K562 (cell line): Measurements from ENCODE around the gene ANO10. TPM values are rescaled to one million over a fixed set of nuclear protein-coding genes. Genes with fewer than 3 reads are reported as not detected.
A peak's percentile ranks its signal among the peaks of the same experiment; 100 is the strongest.

Experiments used
- ATF6 ChIP-seq: sonication (generic); formaldehyde crosslinking; IDR thresholded peaks from 2 replicates; pipeline ENCODE4 v1.4.0; 2020; ENCODE audit warnings: mild to moderate bottlenecking, missing genetic modification reagents
- HCFC1 ChIP-seq: IDR thresholded peaks from 2 replicates; pipeline ENCODE4 v1.6.1; 2012; ENCODE audit warnings: low read depth, low read length, improper control_type of control experiment
- HIVEP1 ChIP-seq: fragments of 250-450 bp; sonication (Bioruptor Pico); IDR thresholded peaks from 2 replicates; pipeline ENCODE4 v1.4.0; 2020; ENCODE audit warnings: mild to moderate bottlenecking
- HMG20B ChIP-seq: fragments of 250-450 bp; sonication (Bioruptor Pico); IDR thresholded peaks from 2 replicates; pipeline ENCODE4 v1.5.0; 2021; ENCODE audit warnings: mild to moderate bottlenecking
- HSF4 ChIP-seq: fragments of 250-450 bp; sonication (Bioruptor Pico); IDR thresholded peaks from 2 replicates; pipeline ENCODE4 v2.1.2; 2022; ENCODE audit warnings: mild to moderate bottlenecking, moderate library complexity, borderline replicate concordance
- KHSRP ChIP-seq: fragments of 450-650 bp; IDR thresholded peaks from 2 replicates; pipeline ENCODE4 v1.6.1; 2017
- L3MBTL2 ChIP-seq: fragments of 450-650 bp; IDR thresholded peaks from 2 replicates; pipeline ENCODE4 v1.6.1; 2016; ENCODE audit warnings: mild to moderate bottlenecking, moderate library complexity
- SMARCC2 ChIP-seq: fragments of 450-650 bp; IDR thresholded peaks from 2 replicates; pipeline ENCODE4 v1.6.1; 2017; ENCODE audit warnings: antibody characterized with exemption, moderate library complexity, mild to moderate bottlenecking, low read depth
- SUPT5H ChIP-seq: fragments of 450-650 bp; IDR thresholded peaks from 2 replicates; pipeline ENCODE4 v1.6.1; 2016
- ZC3H4 ChIP-seq: sonication (generic); formaldehyde crosslinking; IDR thresholded peaks from 2 replicates; pipeline ENCODE4 v1.9.0; 2021; ENCODE audit warnings: missing genetic modification reagents, borderline replicate concordance
- ZFPM2 ChIP-seq: fragments of 250-450 bp; sonication (Bioruptor Pico); IDR thresholded peaks from 2 replicates; pipeline ENCODE4 v1.5.1; 2022; ENCODE audit warnings: mild to moderate bottlenecking
- ZNF212 ChIP-seq: fragments of 450-650 bp; formaldehyde crosslinking; IDR thresholded peaks from 2 replicates; pipeline ENCODE4 v1.4.0; 2020; ENCODE audit warnings: mild to moderate bottlenecking
- ZNF24 ChIP-seq: fragments of 450-650 bp; IDR thresholded peaks from 2 replicates; pipeline ENCODE4 v1.6.1; 2016
- ZNF354B ChIP-seq: fragments of 250-450 bp; sonication (Bioruptor Pico); IDR thresholded peaks from 2 replicates; pipeline ENCODE4 v1.4.0; 2020
- ZNF511 ChIP-seq: sonication (generic); formaldehyde crosslinking; IDR thresholded peaks from 2 replicates; pipeline ENCODE4 v1.8.0; 2022; ENCODE audit warnings: mild to moderate bottlenecking, missing genetic modification reagents
- ZNF551 ChIP-seq: fragments of 250-450 bp; sonication (Bioruptor Pico); IDR thresholded peaks from 2 replicates; pipeline ENCODE4 v1.5.0; 2021; ENCODE audit warnings: mild to moderate bottlenecking, moderate library complexity
- ZNF57 ChIP-seq: fragments of 450-650 bp; formaldehyde crosslinking; IDR thresholded peaks from 2 replicates; pipeline ENCODE4 v1.4.0; 2020; ENCODE audit warnings: mild to moderate bottlenecking, moderate library complexity
- ZNF586 ChIP-seq: fragments of 450-650 bp; formaldehyde crosslinking; conservative IDR thresholded peaks from 2 replicates; pipeline ENCODE4 v1.4.0; 2020; ENCODE audit warnings: mild to moderate bottlenecking, moderate library complexity
- polyA plus RNA-seq, 8 experiments: library from polyadenylated mRNA; depleted of rRNA in 4 of 8; stranded (reverse) in 5 of 8; unstranded in 3 of 8; fragments of >200 nt; fragmentation: Nextera tagmentation in 2 of 8; fragmentation: Illumina TruSeq in 1 of 8; extraction: Ambion mirVana in 2 of 8; extraction: Trizol in 1 of 8; gene quantifications; 2 replicates each; pipeline versions ENCODE4 v1.2.1 to v1.2.3, GENCODE V29; 2011 to 2014; ENCODE audit warnings: inconsistent platforms in 1 of 8, missing spikeins in 1 of 8
- total RNA-seq, 7 experiments: library from RNA; depleted of rRNA in 6 of 7; stranded (reverse); fragments of >200 nt in 6 of 7; fragmentation: Illumina TruSeq in 2 of 7; extraction: Trizol in 2 of 7; gene quantifications; 2 replicates each; pipeline versions ENCODE4 v1.2.1 to v1.2.3, GENCODE V29; 2011 to 2021; ENCODE audit warnings: low replicate concordance in 1 of 7
- TF ChIP-seq, protein P1 (sequence below): fragments of 450-650 bp; formaldehyde crosslinking; IDR thresholded peaks from 2 replicates; pipeline ENCODE4 v1.4.0; 2020; ENCODE audit warnings: mild to moderate bottlenecking, mixed read lengths
- TF ChIP-seq, protein P2 (sequence below): sonication (generic); IDR thresholded peaks from 2 replicates; pipeline ENCODE4 v1.6.1; 2016
- TF ChIP-seq, protein P3 (sequence below), 2 experiments: fragments of 450-650 bp in 1 of 2; IDR thresholded peaks; 2 replicates each; pipeline ENCODE4 v1.6.1; 2011 to 2017; ENCODE audit warnings: low read depth in 2 of 2, antibody characterized with exemption in 1 of 2, borderline replicate concordance in 1 of 2, low read length in 1 of 2, mild to moderate bottlenecking in 1 of 2, mixed read lengths in 1 of 2; ENCODE audit not compliant: control insufficient read depth in 1 of 2

The ANO10 gene
- total and polyA plus RNA-seq, 9 of the 15 experiments (the other 6 are each of a cell fraction or from before 2014, with no cell fraction given), result 6.4 to 46.0 (median 32.3) TPM

GRCh38 chr3:43638594-43639447 is 17.0 kb upstream of the ANO10 start (continued):
- no peak for TF ChIP-seq HCFC1
- TF ChIP-seq, protein P1, sequence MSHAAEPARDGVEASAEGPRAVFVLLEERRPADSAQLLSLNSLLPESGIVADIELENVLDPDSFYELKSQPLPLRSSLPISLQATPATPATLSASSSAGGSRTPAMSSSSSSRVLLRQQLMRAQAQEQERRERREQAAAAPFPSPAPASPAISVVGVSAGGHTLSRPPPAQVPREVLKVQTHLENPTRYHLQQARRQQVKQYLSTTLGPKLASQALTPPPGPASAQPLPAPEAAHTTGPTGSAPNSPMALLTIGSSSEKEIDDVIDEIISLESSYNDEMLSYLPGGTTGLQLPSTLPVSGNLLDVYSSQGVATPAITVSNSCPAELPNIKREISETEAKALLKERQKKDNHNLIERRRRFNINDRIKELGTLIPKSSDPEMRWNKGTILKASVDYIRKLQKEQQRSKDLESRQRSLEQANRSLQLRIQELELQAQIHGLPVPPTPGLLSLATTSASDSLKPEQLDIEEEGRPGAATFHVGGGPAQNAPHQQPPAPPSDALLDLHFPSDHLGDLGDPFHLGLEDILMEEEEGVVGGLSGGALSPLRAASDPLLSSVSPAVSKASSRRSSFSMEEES (CRISPR knock-in tag), result no peak
- TF ChIP-seq ZNF511, result no peak
- TF ChIP-seq HMG20B (CRISPR knock-in tag), result no peak
- peak; percentile 52; the same call in 1 of the 2 replicates for TF ChIP-seq ZNF24
- TF ChIP-seq ATF6, result peak; percentile 64; the same call in 1 of the 2 replicates
- TF ChIP-seq HSF4 (CRISPR knock-in tag), result no peak
- TF ChIP-seq ZNF354B (CRISPR knock-in tag), result no peak
- TF ChIP-seq ZC3H4 (CRISPR knock-in tag), result no peak
- no peak for TF ChIP-seq HIVEP1 (CRISPR knock-in tag)
- TF ChIP-seq, protein P2, sequence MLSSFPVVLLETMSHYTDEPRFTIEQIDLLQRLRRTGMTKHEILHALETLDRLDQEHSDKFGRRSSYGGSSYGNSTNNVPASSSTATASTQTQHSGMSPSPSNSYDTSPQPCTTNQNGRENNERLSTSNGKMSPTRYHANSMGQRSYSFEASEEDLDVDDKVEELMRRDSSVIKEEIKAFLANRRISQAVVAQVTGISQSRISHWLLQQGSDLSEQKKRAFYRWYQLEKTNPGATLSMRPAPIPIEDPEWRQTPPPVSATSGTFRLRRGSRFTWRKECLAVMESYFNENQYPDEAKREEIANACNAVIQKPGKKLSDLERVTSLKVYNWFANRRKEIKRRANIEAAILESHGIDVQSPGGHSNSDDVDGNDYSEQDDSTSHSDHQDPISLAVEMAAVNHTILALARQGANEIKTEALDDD, result no peak
- no peak for TF ChIP-seq ZNF586 (CRISPR knock-in tag)
- no peak for TF ChIP-seq ZNF57
- TF ChIP-seq L3MBTL2, result peak; percentile 78
- TF ChIP-seq SMARCC2, result no peak
- no peak for TF ChIP-seq SUPT5H
- TF ChIP-seq ZFPM2 (CRISPR knock-in tag), result no peak
- TF ChIP-seq KHSRP, result no peak
- TF ChIP-seq, protein P3, sequence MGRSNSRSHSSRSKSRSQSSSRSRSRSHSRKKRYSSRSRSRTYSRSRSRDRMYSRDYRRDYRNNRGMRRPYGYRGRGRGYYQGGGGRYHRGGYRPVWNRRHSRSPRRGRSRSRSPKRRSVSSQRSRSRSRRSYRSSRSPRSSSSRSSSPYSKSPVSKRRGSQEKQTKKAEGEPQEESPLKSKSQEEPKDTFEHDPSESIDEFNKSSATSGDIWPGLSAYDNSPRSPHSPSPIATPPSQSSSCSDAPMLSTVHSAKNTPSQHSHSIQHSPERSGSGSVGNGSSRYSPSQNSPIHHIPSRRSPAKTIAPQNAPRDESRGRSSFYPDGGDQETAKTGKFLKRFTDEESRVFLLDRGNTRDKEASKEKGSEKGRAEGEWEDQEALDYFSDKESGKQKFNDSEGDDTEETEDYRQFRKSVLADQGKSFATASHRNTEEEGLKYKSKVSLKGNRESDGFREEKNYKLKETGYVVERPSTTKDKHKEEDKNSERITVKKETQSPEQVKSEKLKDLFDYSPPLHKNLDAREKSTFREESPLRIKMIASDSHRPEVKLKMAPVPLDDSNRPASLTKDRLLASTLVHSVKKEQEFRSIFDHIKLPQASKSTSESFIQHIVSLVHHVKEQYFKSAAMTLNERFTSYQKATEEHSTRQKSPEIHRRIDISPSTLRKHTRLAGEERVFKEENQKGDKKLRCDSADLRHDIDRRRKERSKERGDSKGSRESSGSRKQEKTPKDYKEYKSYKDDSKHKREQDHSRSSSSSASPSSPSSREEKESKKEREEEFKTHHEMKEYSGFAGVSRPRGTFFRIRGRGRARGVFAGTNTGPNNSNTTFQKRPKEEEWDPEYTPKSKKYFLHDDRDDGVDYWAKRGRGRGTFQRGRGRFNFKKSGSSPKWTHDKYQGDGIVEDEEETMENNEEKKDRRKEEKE (IDR thresholded peaks at IDR 0.05; ENCODE audit: borderline replicate concordance in 1 of 2, control insufficient read depth in 1 of 2, low read depth in 2 of 2, low read length in 1 of 2), result no peak
- no peak for TF ChIP-seq ZNF551 (CRISPR knock-in tag)
- TF ChIP-seq ZNF212 (CRISPR knock-in tag), result no peak
